ENCODE measurements around the gene ADD1.
A peak's percentile ranks its signal among the peaks of the same experiment; 100 is the strongest.

Gene ADD1

GRCh38 chr4:2805712-2806389 lies 37.8 kb upstream of the ADD1 start:
- no peak for DNase-seq (ENCODE audit: low read depth in 2 of 2)

GRCh38 chr4:2806390-2807355 lies 37.0 kb upstream of the ADD1 start:
- DNase-seq (ENCODE audit: low read depth in 2 of 2) = no peak

- DNase-seq (ENCODE audit: low read depth in 2 of 2) = no peak
Measured at GRCh38 chr4:2807571-2807970, 36.1 kb upstream of the ADD1 start.

GRCh38 chr4:2808001-2808400 lies 35.6 kb upstream of the ADD1 start:
- no peak for DNase-seq (ENCODE audit: low read depth in 2 of 2)

- no peak for DNase-seq (ENCODE audit: low read depth in 2 of 2)
Measured at GRCh38 chr4:2809610-2810180, 33.9 kb upstream of the ADD1 start.

GRCh38 chr4:2810388-2810787 lies 33.3 kb upstream of the ADD1 start:
- no peak for DNase-seq (ENCODE audit: low read depth in 2 of 2)

- DNase-seq (ENCODE audit: low read depth in 2 of 2) = peak; percentile 50 to 57
Measured at GRCh38 chr4:2811830-2812611, 31.6 kb upstream of the ADD1 start.

GRCh38 chr4:2812612-2813354 lies 30.9 kb upstream of the ADD1 start:
- DNase-seq (ENCODE audit: low read depth in 2 of 2) = no peak

- DNase-seq (ENCODE audit: low read depth in 2 of 2) = no peak
Measured at GRCh38 chr4:2813446-2814405, 29.9 kb upstream of the ADD1 start.

- DNase-seq (ENCODE audit: low read depth in 2 of 2) = no peak
Measured at GRCh38 chr4:2814627-2815270, 28.9 kb upstream of the ADD1 start.

- no peak for DNase-seq (ENCODE audit: low read depth in 2 of 2)
Measured at GRCh38 chr4:2816401-2816954, 27.2 kb upstream of the ADD1 start.

- no peak for DNase-seq (ENCODE audit: low read depth in 2 of 2)
Measured at GRCh38 chr4:2817137-2817536, 26.5 kb upstream of the ADD1 start.

- no peak for DNase-seq (ENCODE audit: low read depth in 2 of 2)
Measured at GRCh38 chr4:2817701-2818350, 25.8 kb upstream of the ADD1 start.

- DNase-seq (ENCODE audit: low read depth in 2 of 2) = no peak
Measured at GRCh38 chr4:2818351-2818939, 25.2 kb upstream of the ADD1 start.

GRCh38 chr4:2819244-2820215 lies 24.1 kb upstream of the ADD1 start:
- DNase-seq (ENCODE audit: low read depth in 2 of 2) = no peak

GRCh38 chr4:2820216-2820982 lies 23.2 kb upstream of the ADD1 start:
- no peak for DNase-seq (ENCODE audit: low read depth in 2 of 2)

Data from stimulated activated CD4-positive, alpha-beta T cell treated with anti-CD3 and anti-CD28 coated beads, Interleukin-4, amount 100 ng/mL, for 48 hours (primary cell).